Muscle layer of colon (tissue), 2 donors: ENCODE results near the gene ITGB2.

Experiments
- H3K27ac ChIP-seq: one replicate; pipeline ENCODE4 v1.7.0; 2013; ENCODE audit warnings: low read depth, mild to moderate bottlenecking, low read length, moderate library complexity
- H3K27me3 ChIP-seq, 2 donors: one replicate each; pipeline ENCODE4 v1.7.0; 2013; ENCODE audit warnings: low read length in 2 of 2, mild to moderate bottlenecking in 2 of 2; ENCODE audit not compliant: insufficient read depth in 2 of 2, control insufficient read depth in 1 of 2
- H3K36me3 ChIP-seq: one replicate; pipeline ENCODE4 v1.7.0; 2013; ENCODE audit warnings: mild to moderate bottlenecking, low read length; ENCODE audit not compliant: insufficient read depth
- H3K4me1 ChIP-seq: one replicate; pipeline ENCODE4 v1.7.0; 2013; ENCODE audit warnings: mild to moderate bottlenecking, low read length; ENCODE audit not compliant: insufficient read depth
- H3K4me3 ChIP-seq, 2 donors: one replicate each; pipeline ENCODE4 v1.7.0; 2013; ENCODE audit warnings: low read length in 2 of 2, low read depth in 1 of 2, mild to moderate bottlenecking in 1 of 2, moderate library complexity in 1 of 2
- H3K9ac ChIP-seq: one replicate; pipeline ENCODE4 v1.7.0; 2013; ENCODE audit warnings: low read length
- H3K9me3 ChIP-seq: one replicate; pipeline ENCODE4 v1.7.0; 2013; ENCODE audit warnings: mild to moderate bottlenecking, low read length
- donor health status: abdominal sarcoma.
- donor health status: Adenocarcinoma of cecum.

ITGB2 gene

GRCh38 chr21:44927587-44928461, 7.1 kb upstream of the ITGB2 start:
- Histone ChIP-seq H3K27me3 (peaks cover 7 to 46% of the 10 kb centered on the region in 2 donors), H3K9ac (no peak overlapping the region), H3K9me3 (no peaks in the 10 kb centered on the region), H3K4me3 (no peak overlapping the region), H3K36me3 (no peaks in the 10 kb centered on the region), H3K27ac (no peak overlapping the region), H3K4me1 (peaks cover 10% of the 10 kb centered on the region)

GRCh38 chr21:44927259-44927586, 6.5 kb upstream of the ITGB2 start:
- no peak overlapping the region for H3K27ac ChIP-seq
- no peak overlapping the region for H3K9ac ChIP-seq
- H3K9me3 ChIP-seq: no peaks in the 10 kb centered on the region
- peaks cover 7 to 42% of the 10 kb centered on the region in 2 donors for H3K27me3 ChIP-seq
- no peak overlapping the region for H3K4me3 ChIP-seq
- H3K4me1 ChIP-seq: peaks cover 10% of the 10 kb centered on the region
- no peaks in the 10 kb centered on the region for H3K36me3 ChIP-seq

- H3K27me3 ChIP-seq: peaks cover 6 to 35% of the 10 kb centered on the region in 2 donors
- H3K27ac ChIP-seq: no peak overlapping the region
- no peaks in the 10 kb centered on the region for H3K9me3 ChIP-seq
- peaks cover 8% of the 10 kb centered on the region for H3K4me1 ChIP-seq
- no peaks in the 10 kb centered on the region for H3K36me3 ChIP-seq
- no peak overlapping the region for H3K4me3 ChIP-seq
- H3K9ac ChIP-seq: no peak overlapping the region
Observed at GRCh38 chr21:44926331-44927101, 5.8 kb upstream of the ITGB2 start.

- Histone ChIP-seq H3K4me1 (no peaks in the 10 kb centered on the region), H3K4me3 (no peak overlapping the region), H3K27me3 (peaks cover 0 to 25% of the 10 kb centered on the region in 2 donors), H3K9me3 (no peaks in the 10 kb centered on the region), H3K36me3 (no peaks in the 10 kb centered on the region), H3K9ac (no peak overlapping the region), H3K27ac (no peak overlapping the region)
Observed at GRCh38 chr21:44925378-44925755, 4.7 kb upstream of the ITGB2 start.

GRCh38 chr21:44924606-44925377, 4.1 kb upstream of the ITGB2 start:
- Histone ChIP-seq H3K4me1 (no peaks in the 10 kb centered on the region), H3K4me3 (no peak overlapping the region), H3K27ac (no peak overlapping the region), H3K9me3 (no peaks in the 10 kb centered on the region), H3K9ac (no peak overlapping the region), H3K27me3 (peaks cover 0 to 25% of the 10 kb centered on the region in 2 donors), H3K36me3 (no peaks in the 10 kb centered on the region)

GRCh38 chr21:44923480-44924084, 2.9 kb upstream of the ITGB2 start:
- Histone ChIP-seq H3K36me3 (no peaks in the 10 kb centered on the region), H3K9ac (no peak overlapping the region), H3K27ac (no peak overlapping the region), H3K4me3 (no peak overlapping the region), H3K27me3 (peaks cover 0 to 20% of the 10 kb centered on the region in 2 donors), H3K4me1 (no peaks in the 10 kb centered on the region), H3K9me3 (no peaks in the 10 kb centered on the region)

- no peak overlapping the region for H3K9ac ChIP-seq
- H3K27me3 ChIP-seq: peaks cover 0 to 14% of the 10 kb centered on the region in 2 donors
- H3K27ac ChIP-seq: no peak overlapping the region
Observed at GRCh38 chr21:44921928-44922327, 1.2 kb upstream of the ITGB2 start.

GRCh38 chr21:44919913-44920693, 596 bp downstream of the ITGB2 start:
- H3K4me1 ChIP-seq: no peaks in the 10 kb centered on the region
- peak overlapping the region in 1 of 2 donors; percentile 27 for H3K4me3 ChIP-seq
- no peak overlapping the region for H3K9ac ChIP-seq
- no peaks in the 10 kb centered on the region for H3K9me3 ChIP-seq
- peak overlapping the region; percentile 13 for H3K27ac ChIP-seq
- no peaks in the 10 kb centered on the region for H3K36me3 ChIP-seq
- H3K27me3 ChIP-seq: peaks cover 0 to 14% of the 10 kb centered on the region in 2 donors

More at GRCh38 chr21:44921928-44922327, 1.2 kb upstream of the ITGB2 start:
- no peaks in the 10 kb centered on the region for H3K9me3 ChIP-seq
- H3K4me1 ChIP-seq: no peaks in the 10 kb centered on the region
- H3K36me3 ChIP-seq: no peaks in the 10 kb centered on the region
- no peak overlapping the region for H3K4me3 ChIP-seq

- H3K4me1 ChIP-seq: no peaks in the 10 kb centered on the region
- no peak overlapping the region for H3K4me3 ChIP-seq
- H3K9me3 ChIP-seq: no peaks in the 10 kb centered on the region
- H3K27me3 ChIP-seq: peaks cover 0 to 14% of the 10 kb centered on the region in 2 donors
- no peak overlapping the region for H3K9ac ChIP-seq
- no peak overlapping the region for H3K27ac ChIP-seq
- no peaks in the 10 kb centered on the region for H3K36me3 ChIP-seq
Observed at GRCh38 chr21:44919111-44919912, 1.4 kb downstream of the ITGB2 start.

- Histone ChIP-seq H3K9me3 (no peaks in the 10 kb centered on the region), H3K36me3 (no peaks in the 10 kb centered on the region), H3K27me3 (peaks cover 0 to 14% of the 10 kb centered on the region in 2 donors), H3K4me1 (no peaks in the 10 kb centered on the region), H3K9ac (no peak overlapping the region), H3K4me3 (no peak overlapping the region), H3K27ac (no peak overlapping the region)
Observed at GRCh38 chr21:44918581-44919033, 2.1 kb downstream of the ITGB2 start.
